ENCODE results near the gene ACTL10.

Gene ACTL10

DNA sequence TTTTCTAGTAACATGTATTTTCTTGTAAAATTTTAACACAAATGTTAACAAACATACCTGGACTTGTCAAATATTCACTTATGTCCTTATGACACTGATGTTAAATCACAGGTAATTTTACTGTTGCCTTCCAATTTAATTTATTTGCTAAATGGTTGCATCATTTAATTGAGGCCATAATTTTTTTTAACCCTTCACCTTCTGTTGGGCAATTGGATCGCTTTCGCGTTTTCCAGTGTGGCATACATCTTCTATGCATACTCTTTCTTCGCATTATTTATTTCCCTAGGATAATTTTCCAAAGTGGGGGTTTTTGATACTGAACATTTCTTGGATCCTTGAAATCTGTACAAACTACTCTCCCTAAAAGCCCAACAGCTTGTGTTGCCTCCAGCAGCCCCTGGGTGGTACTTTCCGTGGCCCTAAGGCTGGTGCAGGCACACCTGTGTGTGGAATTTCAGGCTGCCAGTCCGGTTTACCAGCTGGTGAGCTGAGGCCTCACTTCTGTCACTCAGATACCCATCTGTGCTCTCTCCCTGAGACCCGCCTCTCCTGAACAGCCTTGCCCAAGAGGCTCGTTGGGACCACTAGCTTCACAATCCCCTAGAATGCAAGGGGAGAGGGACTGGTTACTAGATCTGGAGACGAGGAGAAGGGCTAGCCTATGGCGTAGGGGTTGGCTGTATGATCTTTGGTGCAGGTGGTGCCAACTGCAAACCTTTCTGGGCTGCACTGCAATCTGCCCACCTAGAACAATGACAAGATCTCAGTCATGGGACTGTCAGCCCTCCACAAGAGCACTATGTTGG is 15.8 kb upstream of the ACTL10 start:
- no peak for DNase-seq (ENCODE audit: low read depth)

DNA sequence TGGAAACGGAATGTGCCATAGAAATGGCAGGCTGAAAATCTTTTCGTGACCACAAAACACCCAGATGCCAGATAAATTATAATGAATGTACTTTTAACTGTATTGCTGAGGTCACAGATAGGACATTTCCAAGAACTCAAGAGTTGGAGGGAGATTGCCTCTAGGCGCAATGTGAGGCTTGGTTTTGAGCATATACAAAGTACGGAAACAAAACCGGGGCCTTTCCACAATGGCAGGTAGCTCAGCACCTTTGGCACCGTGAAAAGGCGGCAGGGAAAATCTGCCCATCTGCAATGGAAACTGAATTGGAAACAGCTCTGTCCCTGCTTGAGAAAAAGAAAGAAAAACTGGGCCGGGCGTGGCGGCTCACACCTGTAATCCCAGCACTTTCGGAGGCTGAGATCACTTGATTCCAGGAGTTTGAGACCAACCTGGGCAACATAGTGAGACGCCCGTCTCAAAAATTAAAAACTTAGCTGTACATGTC is 15.1 kb upstream of the ACTL10 start:
- no peak for TF ChIP-seq CTCF (IDR thresholded peaks at IDR 0.05; ENCODE audit: low read depth, low read length)
- TF ChIP-seq POLR2A (IDR thresholded peaks at IDR 0.05; ENCODE audit: extremely low read depth, insufficient read length): no peak
- no peak for TF ChIP-seq MYC (IDR thresholded peaks at IDR 0.05; ENCODE audit: low read depth, low read length)
- no peak for TF ChIP-seq MAX (IDR thresholded peaks at IDR 0.05; ENCODE audit: low read depth, low read length)
- no peak overlapping the region for H3K4me3 ChIP-seq (ENCODE audit: low read depth, low read length)
- no peak for DNase-seq (ENCODE audit: low read depth)

More for the DNA sequence above, 15.8 kb upstream of the ACTL10 start:
- H3K4me3 ChIP-seq (ENCODE audit: low read depth, low read length): no peak overlapping the region
- TF ChIP-seq CTCF (IDR thresholded peaks at IDR 0.05; ENCODE audit: low read depth, low read length): no peak
- no peak for TF ChIP-seq MYC (IDR thresholded peaks at IDR 0.05; ENCODE audit: low read depth, low read length)

DNA sequence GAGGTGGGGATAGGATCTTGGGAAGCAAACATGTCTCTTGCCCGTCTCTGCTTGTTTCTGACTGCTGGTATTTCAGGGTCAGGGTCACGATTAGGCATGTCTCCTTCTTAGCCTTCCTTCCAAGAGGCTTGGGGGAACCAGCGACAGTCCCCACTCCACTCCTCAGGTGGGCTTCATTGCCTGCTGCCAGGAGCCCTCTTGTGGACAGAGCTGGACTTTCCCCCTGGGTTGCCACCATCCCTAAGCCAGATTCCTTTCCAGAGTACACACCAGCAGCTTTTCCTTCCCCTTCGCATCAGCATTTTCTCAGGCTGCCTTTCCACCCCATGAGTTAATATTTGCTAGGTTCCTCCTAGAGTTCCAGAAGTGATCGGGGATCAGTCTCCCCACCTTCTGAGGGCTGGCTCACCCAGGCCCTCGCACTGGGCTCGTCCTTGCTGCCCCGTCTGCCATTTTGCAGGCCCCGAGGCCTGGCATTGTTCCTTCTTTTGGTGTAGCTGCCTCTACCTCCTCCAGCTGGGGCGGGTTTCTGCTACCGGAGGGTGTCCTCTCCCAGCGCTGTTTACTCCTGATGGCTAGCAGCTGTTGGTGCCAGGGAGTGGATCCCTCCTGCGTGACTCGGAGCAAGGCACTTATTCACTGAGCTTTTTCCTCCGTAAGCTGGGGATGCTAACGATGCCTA is 13.4 kb upstream of the ACTL10 start:
- TF ChIP-seq CTCF (IDR thresholded peaks at IDR 0.05; ENCODE audit: low read depth, low read length) (peak; percentile 95), POLR2A (IDR thresholded peaks at IDR 0.05; ENCODE audit: extremely low read depth, insufficient read length) (no peak)
- peak; percentile 72 for DNase-seq (ENCODE audit: low read depth)
- no peak overlapping the region for H3K4me3 ChIP-seq (ENCODE audit: low read depth, low read length)

GRCh38 chr20:33653900-33654596 is 12.7 kb upstream of the ACTL10 start:
- no peak for DNase-seq (ENCODE audit: low read depth)
- H3K4me3 ChIP-seq (ENCODE audit: low read depth, low read length): no peak overlapping the region
- TF ChIP-seq MAX (IDR thresholded peaks at IDR 0.05; ENCODE audit: low read depth, low read length) (no peak), CTCF (IDR thresholded peaks at IDR 0.05; ENCODE audit: low read depth, low read length) (no peak), POLR2A (IDR thresholded peaks at IDR 0.05; ENCODE audit: extremely low read depth, insufficient read length) (no peak), MYC (IDR thresholded peaks at IDR 0.05; ENCODE audit: low read depth, low read length) (no peak)

GRCh38 chr20:33654680-33655161 is 12.0 kb upstream of the ACTL10 start:
- H3K4me3 ChIP-seq (ENCODE audit: low read depth, low read length): no peak overlapping the region
- no peak for TF ChIP-seq MAX (IDR thresholded peaks at IDR 0.05; ENCODE audit: low read depth, low read length)
- TF ChIP-seq POLR2A (IDR thresholded peaks at IDR 0.05; ENCODE audit: extremely low read depth, insufficient read length): no peak
- no peak for TF ChIP-seq MYC (IDR thresholded peaks at IDR 0.05; ENCODE audit: low read depth, low read length)
- no peak for TF ChIP-seq CTCF (IDR thresholded peaks at IDR 0.05; ENCODE audit: low read depth, low read length)
- no peak for DNase-seq (ENCODE audit: low read depth)

Data from NB4 (cell line).